NCI-H526 treated with DMSO at 0.1 percent for 48 hours (cell line): Measurements from ENCODE around the gene CRTC1.
"Not testable (repeated sequence)": the region's sequence is repeated elsewhere in the genome, so short reads cannot be mapped to it uniquely, and the experiment has no call there.

Experiments used
- DNase-seq: peaks from one replicate; lab custom pipeline; 2025; lab: John Stamatoyannopoulos, UW

Gene CRTC1

GRCh38 chr19:18669883-18670282 lies 13.6 kb upstream of the CRTC1 start:
- DNase-seq: no peak

GRCh38 chr19:18670312-18670711 lies 13.2 kb upstream of the CRTC1 start:
- no peak for DNase-seq

- no peak for DNase-seq
These were observed 12.0 kb upstream of the CRTC1 start for GRCh38 chr19:18671303-18672043.

GRCh38 chr19:18672044-18672451 lies 11.4 kb upstream of the CRTC1 start:
- no peak for DNase-seq

- DNase-seq: no peak
These were observed 10.7 kb upstream of the CRTC1 start for GRCh38 chr19:18672606-18673337.

GRCh38 chr19:18674616-18675015 lies 8.9 kb upstream of the CRTC1 start:
- DNase-seq: no peak

- DNase-seq: no peak
These were observed 7.7 kb upstream of the CRTC1 start for GRCh38 chr19:18675779-18676178.

- no peak for DNase-seq
These were observed 6.8 kb upstream of the CRTC1 start for GRCh38 chr19:18676692-18677091.

GRCh38 chr19:18677156-18677555 lies 6.3 kb upstream of the CRTC1 start:
- DNase-seq: no peak

GRCh38 chr19:18680148-18680547 lies 3.3 kb upstream of the CRTC1 start:
- DNase-seq: not testable (repeated sequence)

- no peak for DNase-seq
These were observed 722 bp upstream of the CRTC1 start for GRCh38 chr19:18682807-18683108.

- DNase-seq: no peak
These were observed 620 bp downstream of the CRTC1 start for GRCh38 chr19:18683958-18684641.

GRCh38 chr19:18684642-18684993 lies 1.1 kb downstream of the CRTC1 start:
- DNase-seq: no peak

GRCh38 chr19:18685597-18686190 lies 2.2 kb downstream of the CRTC1 start:
- DNase-seq: no peak

- no peak for DNase-seq
These were observed 4.4 kb downstream of the CRTC1 start for GRCh38 chr19:18687740-18688465.

- no peak for DNase-seq
These were observed 12.5 kb downstream of the CRTC1 start for GRCh38 chr19:18696023-18696422.

- no peak for DNase-seq
These were observed 14.2 kb downstream of the CRTC1 start for GRCh38 chr19:18697680-18698079.

GRCh38 chr19:18698321-18699167 lies 15.1 kb downstream of the CRTC1 start:
- no peak for DNase-seq

GRCh38 chr19:18699403-18700054 lies 16.0 kb downstream of the CRTC1 start:
- DNase-seq: no peak

GRCh38 chr19:18700501-18701249 lies 17.2 kb downstream of the CRTC1 start:
- no peak for DNase-seq
